CD4-positive, alpha-beta T cell treated with Interleukin-21 for 1 hour (primary cell): ENCODE data around the gene TMEM109.
A peak's percentile ranks its signal among the peaks of the same experiment; 100 is the strongest.

ENCODE experiments used
- DNase-seq: peaks from one replicate; pipeline ENCODE4 v3.0.0-alpha.2; 2020

Gene TMEM109, protein sequence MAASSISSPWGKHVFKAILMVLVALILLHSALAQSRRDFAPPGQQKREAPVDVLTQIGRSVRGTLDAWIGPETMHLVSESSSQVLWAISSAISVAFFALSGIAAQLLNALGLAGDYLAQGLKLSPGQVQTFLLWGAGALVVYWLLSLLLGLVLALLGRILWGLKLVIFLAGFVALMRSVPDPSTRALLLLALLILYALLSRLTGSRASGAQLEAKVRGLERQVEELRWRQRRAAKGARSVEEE

DNA sequence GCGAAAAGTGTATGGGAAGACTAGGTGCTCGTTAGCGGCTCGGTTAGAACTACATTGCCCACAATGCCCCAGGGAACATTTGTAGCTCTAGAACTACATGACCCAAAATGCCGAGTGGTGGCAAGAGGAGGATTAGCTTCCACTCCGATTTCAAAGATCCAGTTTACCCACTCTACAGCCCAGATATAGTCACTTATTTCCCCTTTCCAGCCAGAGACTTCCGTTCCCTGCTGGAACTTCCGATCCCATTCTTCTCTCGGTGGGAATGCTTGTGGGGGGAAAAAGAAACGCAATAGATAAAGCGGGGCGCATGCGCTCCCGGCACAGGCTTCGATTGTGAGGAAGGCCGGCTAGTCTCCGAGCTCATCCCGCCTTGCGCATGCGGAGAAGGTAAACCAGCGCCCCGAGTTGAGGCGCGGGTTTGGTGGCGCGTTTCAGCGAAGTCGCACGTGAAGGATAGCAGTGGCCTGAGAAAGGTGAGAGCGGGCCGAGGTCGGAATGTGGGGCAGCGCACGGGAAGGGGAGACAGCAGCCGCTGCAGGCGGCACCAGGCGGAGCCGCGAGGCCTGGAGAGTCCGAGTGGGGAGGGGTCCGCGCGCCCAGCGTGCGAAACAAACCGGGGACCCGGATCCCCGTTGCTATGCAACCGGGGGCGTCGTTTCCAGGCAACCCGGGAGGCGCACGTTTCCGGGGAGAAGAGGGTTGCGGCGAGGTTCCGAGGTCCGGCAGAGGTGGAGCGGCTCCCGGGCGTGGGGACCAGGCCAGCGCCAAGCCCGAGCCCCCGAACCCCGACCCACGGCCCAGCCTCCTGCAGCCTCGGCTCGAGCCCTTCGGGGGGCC is at the start of gene TMEM109:
TMEM109 (plus strand) TSS at position 366 of the 840 bp plus-strand sequence. CDS start 5,536 bp downstream, outside the sequence.
- DNase-seq: peak; percentile 91

DNA sequence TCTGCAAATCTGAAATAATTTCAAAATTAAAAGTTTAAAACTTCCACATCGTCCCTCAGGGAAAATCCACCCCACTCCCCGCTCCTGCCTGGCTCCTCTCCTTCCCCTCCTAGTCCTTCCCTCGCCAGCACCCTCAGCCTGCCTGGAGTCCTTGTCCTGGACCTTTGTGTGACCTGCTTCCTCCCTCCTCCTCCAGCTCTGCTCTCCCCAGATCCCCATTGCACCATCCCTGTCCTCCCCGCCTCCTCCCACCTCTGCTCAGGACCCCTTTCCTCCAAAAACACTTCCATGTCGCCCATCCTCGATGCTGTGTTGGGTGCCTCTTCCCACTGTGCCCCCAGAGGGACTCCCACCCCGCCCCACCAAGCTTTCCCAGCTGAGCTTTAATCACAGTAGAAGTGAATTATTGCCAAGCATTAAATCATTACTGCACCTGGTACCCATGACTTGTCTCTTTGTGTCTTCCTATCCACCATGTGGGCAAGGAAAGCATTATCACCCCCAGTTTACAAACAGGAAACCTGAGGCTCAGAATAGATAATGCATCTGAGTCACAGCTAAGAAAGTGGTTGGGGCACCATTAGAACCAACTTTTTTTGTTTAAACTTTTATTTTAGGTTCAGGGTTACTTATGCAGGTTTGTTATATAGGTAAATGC is 49.0 kb upstream of the TMEM109 start:
- DNase-seq: no peak

DNA sequence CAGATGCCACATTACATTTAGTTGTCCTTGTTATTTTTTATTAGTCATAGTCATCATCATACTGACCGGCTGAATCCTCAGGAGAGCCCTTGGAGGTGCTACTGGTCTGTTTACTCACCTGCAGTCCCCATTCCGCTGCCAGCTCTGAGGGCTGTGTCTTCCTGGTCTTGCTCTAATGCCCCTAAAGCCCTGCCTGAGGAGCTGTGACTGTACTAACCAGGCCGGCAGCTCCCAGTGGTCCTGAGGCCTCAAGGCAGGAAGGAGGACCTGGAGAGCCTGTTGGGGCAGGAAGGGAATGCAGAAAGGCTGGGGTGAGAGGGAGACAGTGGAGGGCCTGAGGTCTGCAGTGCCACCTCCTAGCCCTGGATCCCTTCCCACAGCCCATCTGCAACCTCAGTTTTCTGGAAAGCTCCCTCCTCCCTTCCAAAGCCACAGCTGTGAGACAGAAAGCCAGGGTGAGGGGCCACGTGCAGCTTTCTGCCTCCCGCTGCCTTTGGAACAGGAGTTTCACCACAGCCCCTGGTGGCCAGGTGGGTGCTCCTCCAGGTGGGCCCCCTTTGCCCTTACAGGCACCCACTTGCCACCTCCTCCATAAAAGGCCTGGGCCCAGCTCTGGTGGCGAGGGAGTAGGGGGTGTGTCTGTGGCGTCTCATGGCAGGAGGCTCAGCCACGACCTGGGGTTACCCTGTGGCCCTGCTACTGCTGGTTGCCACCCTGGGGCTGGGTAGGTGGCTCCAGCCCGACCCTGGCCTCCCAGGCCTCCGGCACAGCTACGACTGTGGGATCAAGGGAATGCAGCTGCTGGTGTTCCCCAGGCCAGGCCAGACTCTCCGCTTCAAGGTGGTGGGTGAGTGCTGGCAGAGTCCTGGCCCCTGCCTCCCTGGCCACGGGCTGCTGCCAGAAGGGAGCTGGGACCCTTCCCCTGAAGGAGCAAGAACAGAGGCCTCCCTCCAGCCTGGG is 46.8 kb upstream of the TMEM109 start, which contains the start of gene ZP1:
ZP1 (plus strand) TSS at position 632 of the 960 bp plus-strand sequence; CDS start at position 652, 20 bp downstream.
- DNase-seq: no peak

DNA sequence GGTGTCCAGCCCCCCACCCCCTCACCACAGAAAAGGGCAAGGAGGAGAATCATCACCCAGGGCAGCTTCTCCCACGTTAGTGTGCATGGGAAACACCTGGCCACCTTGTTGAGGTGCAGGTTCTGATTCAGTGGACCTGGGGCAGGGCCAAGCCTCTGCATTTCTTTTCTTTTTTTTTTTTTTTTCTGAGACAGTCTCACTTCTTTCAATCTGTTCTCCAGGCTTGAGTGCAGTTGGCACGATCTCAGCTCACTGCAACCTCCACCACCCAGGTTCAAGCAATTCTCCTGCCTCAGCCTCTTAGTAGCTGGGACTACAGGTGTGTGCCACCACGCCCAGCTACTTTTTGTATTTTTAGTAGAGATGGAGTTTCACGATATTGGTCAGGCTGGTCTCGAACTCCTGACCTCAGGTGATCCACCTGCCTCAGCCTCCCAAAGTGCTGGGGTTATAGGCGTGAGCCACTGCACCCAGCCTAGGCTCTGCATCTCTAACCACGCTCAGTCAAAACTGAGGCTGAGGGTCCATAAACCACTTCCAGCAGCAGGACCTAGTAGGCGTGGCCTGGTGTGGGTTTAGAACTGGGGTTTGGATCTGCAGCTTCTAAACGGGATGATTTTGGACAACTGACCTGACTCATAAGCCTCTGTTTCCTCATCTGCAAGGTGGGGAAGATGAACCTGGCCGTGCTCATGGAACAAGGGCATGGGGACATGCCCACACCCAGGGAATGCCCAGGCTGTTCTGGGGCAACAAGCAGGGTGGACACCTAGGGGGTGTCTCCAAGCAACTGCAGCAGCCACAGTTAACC is 45.9 kb upstream of the TMEM109 start:
- DNase-seq: no peak

DNA sequence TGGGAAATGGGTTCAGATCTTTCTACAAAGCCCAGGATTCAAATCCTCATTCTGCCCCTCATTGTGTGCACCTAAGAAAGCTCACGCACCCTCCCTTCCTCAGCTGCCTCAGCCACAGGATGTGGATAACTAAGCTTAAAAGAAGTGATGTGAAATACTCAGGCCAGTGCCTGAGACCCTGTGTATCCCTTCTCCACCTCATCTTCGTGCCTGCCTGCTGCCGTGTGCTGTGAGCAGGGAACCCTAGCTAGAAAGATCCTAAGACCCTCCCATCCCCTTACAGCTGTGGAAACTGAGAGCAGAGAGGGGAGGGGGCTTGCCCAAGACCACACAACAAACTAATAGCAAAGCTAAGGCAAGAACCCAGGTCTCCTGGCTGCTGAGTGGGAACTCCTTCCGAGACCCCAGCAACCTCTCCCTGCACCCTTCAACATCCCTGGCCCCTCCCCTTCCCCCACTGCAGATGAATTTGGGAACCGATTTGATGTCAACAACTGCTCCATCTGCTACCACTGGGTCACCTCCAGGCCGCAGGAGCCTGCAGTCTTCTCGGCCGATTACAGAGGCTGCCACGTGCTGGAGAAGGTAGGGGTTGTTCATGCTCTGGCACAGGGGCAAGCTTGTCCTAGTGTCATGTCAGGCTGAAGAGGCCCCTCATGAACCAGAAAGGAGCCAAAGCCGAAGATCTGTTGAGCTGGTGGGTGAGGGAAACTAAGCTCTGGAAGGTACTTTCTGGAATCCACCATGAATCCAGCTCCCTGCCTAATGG is 45.1 kb upstream of the TMEM109 start:
- no peak for DNase-seq

DNA sequence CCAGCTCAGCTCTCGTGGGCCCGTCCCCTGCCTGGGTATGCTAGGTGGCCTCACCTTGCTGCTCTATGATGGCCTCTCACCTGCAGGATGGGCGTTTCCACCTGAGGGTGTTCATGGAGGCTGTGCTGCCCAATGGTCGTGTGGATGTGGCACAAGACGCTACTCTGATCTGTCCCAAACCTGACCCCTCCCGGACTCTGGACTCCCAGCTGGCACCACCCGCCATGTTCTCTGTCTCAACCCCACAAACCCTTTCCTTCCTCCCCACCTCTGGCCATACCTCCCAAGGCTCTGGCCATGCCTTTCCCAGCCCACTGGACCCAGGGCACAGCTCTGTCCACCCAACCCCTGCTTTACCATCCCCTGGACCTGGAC is 44.5 kb upstream of the TMEM109 start:
- DNase-seq: no peak

DNA sequence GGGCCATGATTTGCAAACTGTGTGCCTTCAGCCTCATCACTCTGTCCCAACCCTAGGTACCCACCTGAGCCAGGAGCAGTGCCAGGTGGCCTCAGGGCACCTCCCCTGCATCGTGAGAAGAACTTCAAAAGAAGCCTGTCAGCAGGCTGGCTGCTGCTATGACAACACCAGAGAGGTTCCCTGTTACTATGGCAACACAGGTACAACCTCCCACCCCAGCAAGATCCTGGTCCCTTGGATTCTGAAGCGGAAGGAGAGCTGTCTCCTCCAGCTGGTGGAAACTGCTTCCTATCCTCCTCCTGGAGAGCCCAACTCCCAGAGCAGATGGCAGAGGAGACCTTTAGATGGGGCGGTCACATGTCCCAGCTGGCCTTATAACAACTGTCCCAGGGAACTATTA is 43.7 kb upstream of the TMEM109 start:
- DNase-seq: peak; percentile 25

DNA sequence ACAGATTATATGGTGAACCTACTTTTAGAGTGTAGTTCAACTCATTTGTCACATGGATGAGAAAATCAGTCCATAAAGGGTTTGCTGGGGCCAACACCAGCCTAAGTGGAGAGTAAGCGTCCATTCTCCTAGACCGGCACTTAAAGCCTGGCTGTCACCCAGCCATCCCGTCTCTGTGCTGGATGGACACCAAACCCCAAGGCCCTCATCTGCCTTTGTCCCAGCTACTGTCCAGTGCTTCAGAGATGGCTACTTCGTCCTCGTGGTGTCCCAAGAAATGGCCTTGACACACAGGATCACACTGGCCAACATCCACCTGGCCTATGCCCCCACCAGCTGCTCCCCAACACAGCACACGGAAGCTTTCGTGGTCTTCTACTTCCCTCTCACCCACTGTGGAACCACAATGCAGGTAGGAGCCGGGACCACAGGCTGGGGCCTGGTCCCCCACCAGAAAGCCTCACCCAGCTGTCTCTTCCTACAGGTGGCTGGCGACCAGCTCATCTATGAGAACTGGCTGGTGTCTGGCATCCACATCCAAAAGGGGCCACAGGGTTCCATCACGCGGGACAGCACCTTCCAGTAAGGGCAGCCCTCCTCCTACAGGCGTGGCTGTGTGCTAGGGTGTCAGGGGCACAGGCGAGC is 43.1 kb upstream of the TMEM109 start:
- DNase-seq: no peak

DNA sequence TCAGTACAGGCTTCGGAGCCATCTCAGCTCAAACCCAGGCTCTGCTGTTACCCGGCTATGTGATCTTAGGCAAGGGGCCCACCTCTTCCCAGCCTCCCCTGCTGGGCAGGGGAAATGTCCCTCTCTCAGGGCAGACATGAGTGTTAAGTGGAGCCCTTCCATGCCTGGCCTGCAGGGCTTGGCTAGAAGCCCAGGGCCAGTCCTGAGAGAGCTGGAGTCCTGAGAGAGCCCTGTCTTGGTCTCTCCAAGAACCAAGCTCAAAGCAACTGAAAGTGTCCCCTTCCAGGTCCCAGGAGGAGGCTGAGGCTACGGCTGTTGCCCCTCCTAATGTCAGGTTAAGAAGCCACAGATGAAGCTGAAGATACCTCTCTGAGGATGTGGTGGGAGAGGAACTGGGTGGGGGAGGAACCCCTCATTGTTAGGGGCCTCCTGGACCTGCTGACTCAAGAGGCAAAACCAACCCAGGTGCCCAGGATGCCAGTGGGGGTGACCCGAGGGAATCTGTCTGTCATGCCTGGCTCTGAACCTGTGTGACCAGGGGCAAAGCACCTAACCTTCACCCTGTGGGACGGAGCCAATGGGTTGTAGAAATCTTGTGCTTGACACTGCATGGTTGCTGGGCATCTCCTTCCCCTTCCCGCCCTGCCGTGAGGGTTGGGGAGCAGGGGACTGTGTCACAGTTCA is 42.4 kb upstream of the TMEM109 start:
- DNase-seq: peak; percentile 18

DNA sequence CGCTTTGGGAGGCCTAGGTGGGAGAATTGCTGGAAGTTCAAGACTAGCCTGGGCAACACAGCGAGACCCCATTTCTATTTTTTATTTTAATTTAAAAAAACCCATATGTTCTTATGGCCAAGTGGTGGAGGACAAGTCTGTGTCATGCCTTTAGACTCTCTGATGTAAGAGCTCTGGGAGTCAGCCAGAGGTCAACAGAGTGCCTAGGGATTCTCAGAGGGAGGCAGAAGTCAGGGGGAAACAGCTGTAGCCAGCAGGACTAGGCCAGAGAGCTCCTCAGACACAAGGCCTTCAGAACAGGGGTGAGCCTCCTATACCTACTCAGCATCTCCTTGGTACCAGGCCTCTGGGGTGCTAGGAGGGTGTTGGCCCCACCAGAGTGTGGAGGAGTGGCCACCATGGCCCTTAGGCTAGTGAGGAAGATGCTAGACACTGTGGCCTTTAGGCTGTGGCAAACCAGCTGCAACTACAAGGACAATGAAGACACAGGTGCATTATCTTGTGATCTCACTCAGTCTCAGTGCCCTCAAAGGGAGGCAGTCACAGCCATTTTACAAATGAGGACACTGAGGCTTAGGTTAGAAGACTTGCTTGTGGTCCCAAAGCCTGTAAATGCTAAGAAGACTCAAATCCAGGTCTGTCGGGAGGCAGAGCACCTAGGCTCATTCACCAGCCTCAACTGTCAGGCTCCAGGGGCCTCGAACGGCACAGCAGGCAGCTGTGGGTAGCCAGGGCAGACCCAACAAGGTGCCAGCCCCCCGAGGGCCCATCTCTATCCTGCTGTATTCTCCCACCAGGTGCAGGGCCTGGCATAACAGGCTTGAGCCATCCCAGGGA is 41.6 kb upstream of the TMEM109 start:
- DNase-seq: no peak

DNA sequence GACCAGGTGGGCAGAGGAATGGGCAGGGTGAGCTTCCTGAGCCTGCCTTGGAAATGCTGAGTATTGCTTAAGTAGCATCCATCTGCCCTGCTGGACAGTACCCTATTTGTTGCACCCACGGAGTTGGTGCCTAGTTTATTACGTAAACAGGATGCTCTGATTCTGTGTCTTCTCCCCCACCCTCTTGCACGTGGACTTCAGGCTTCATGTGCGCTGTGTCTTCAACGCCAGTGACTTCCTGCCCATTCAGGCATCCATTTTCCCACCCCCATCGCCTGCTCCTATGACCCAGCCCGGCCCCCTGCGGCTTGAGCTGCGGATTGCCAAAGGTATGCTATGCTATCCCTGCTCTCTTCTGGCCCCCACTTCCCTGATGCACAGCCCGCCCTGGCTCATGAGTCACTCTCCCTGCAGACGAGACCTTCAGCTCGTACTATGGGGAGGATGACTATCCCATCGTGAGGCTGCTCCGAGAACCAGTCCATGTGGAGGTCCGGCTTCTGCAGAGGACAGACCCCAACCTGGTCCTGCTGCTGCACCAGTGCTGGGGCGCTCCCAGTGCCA is 40.9 kb upstream of the TMEM109 start:
- DNase-seq: no peak

DNA sequence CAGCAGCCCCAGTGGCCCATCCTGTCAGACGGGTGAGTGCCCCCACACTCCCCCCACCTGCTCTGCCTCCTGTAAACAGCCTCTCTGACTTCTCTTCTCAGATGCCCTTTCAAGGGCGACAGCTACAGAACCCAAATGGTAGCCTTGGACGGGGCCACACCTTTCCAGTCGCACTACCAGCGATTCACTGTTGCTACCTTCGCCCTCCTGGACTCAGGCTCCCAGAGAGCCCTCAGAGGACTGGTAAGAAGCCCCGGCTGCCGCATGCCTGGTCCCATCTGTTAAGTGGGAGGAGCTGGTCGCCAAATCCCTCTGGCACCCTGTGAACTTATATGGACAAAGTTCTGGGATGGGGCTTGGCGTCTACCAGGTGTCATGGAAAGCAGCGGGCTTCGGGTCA is 40.4 kb upstream of the TMEM109 start:
- DNase-seq: no peak

DNA sequence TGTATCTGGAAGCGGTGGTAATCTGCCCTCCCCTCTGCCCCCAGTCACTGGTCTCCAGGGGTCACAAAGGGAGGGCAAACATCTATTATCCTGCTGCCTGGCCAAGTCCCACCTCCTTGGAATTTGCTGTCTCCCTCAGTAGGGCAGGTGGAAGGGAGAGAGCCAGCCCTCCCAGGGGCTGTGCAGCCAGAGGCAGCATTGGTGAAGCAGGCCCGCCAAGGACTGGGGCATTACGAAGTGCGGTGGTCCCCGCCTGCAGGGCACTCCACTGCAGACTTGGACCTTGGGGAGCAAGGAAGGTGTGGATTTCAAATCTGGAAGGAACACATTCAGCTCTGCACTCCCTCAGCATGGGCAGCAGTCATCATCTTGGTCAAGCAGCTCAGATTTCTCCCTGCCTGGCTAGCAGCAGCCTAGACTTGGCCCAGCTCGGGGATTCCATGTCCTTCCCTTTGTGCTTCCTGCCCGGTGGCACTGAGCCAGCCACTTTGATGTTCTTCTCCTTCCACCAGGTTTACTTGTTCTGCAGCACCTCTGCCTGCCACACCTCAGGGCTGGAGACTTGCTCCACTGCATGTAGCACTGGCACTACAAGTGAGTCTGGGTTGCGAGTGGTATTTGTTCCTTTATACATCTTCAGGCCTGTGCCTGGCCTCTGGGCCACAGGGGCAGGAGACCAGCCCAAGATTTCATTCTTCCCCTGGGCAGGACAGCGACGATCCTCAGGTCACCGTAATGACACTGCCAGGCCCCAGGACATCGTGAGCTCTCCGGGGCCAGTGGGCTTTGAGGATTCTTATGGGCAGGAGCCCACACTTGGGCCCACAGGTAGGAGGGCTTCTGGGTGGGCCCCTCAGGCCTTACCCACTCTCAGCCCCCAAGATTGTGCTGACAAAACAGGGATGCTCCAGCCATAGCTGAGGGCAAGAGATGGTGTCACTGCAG is 39.3 kb upstream of the TMEM109 start:
- DNase-seq: no peak

DNA sequence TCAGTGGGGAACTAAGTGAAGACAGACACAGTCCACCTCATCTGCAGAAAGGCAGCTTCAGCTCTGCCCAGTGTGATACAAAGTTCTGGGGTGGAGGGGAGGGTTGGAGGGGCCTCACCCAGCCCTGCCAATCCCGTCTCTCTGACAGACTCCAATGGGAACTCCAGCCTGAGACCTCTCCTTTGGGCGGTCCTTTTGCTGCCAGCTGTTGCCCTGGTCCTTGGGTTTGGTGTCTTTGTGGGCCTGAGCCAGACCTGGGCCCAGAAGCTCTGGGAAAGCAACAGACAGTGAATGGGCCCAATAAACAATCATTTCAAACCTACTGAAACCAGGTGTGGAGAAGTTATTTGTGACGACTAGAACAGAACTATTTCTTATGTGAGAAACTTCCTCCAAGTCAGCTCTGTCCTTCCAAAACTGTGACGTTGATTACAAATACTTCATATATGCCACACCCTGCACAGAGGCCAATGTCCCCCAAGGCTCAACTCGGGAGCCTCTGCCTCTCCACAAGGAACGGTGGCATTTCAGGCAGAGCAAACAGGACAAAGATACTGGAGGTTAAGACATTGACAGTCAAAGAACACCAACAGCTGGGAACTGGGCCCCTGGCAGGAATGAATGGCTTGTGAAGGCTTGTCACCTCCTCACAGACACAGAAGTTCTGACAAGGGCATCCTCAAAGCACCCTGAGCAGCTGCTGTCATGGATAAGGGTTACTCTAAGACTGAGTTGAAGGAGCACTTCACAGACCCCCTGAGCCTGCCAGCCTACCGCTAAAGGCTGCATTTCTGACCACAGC is 38.4 kb upstream of the TMEM109 start:
- DNase-seq: no peak

DNA sequence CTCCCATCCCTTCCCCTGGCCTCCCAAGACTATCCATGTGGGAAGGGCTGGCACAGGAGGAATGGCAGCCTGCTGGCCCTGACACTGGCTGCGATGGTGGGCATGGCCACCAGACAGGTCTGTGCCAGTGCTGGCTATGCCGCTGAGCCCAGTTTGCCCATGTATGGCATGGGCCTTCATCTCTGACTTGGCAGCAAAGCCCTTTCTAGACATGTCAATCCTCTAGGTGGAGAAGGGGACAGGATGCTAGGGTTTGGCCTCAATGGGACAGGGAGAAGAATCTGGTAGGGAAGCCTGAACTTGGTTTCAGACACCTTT is 37.8 kb upstream of the TMEM109 start:
- no peak for DNase-seq
